ENCODE measurements around the gene PGP.

PGP gene

DNA sequence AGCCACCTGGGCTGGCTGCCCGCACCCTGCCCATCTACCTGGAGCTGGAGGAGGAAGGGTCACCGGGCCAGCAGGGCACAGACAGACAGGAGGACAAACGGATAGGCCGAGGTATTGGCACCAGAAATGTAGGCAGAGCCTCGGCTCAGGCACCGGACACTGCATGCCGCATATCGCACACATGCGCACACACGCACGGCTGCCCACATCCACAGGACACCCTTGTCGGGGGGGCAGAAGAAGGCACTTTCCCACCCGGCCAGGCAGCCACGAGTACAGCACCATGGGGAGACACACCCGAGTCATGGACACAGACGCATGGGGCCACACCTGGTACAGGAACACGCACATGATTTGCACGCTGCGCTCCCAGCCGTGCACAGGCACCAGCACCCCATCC lies 32.7 kb downstream of the PGP start:
- no peak for DNase-seq (ENCODE audit: low spot score)

GRCh38 chr16:2180962-2181923 lies 33.4 kb downstream of the PGP start:
- DNase-seq (ENCODE audit: low spot score) = no peak

- DNase-seq (ENCODE audit: low spot score) = no peak
Measured at GRCh38 chr16:2180461-2180860, 34.2 kb downstream of the PGP start.

- no peak for DNase-seq (ENCODE audit: low spot score)
Measured at GRCh38 chr16:2179576-2179975, 35.1 kb downstream of the PGP start.

DNA sequence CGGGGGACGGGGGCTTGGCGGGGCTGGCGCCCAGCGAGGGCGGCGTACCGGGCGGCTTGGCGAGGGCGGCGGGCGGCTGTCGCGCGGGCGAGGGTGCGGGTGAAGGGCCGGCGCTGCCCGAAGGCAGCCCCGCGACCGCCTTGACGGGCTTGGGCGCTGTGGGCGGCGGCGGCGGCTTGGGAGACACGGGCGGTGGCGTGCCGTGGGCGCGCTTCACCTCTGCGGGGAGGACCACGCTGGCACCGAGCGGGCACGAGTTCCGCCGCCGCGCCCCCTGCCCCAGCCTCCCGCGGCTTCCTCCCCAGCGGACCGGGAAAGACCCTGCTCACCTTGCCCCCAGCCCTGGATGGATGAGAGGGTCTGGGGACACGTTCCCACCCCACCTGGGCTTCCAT lies 35.5 kb downstream of the PGP start:
- DNase-seq (ENCODE audit: low spot score) = no peak

DNA sequence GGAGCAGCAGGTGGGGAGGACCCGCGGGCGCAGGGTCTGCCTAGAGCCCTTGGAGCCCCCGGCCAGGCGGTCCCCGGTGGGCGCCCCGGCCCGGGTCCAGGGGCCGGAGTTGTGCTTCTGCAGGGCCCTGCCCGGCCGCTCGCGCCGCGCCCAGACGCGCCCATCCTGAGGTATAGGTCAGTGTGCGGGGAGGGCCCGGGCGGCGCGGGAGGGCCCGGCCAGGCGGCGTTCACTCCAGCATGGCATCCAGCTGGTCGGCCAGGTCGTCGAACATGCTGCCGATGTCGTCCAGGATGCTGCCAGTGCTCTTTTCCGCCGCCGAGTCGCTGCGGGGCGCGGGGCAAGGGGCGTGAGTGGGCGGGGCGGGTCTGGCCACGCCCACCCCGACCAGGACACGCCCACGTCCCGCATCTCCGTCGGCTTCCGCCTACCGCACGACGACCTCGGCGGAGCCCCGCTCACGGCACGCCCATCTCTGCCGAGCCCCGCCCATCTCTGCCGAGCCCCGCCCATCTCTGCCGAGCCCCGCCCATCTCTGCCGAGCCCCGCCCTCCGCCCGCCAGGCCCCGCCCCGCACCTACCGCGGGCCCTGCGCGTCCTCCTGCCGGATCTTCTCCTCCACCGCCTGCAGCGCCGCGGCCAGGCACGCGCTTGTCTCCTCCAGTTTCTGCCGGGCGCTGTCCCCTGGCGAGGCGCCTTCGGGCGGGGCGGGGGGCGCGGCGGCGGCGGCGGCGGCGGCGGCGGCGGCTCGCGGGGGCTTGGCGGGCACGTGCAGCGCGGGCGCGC lies 36.1 kb downstream of the PGP start:
- no peak for DNase-seq (ENCODE audit: low spot score)

DNA sequence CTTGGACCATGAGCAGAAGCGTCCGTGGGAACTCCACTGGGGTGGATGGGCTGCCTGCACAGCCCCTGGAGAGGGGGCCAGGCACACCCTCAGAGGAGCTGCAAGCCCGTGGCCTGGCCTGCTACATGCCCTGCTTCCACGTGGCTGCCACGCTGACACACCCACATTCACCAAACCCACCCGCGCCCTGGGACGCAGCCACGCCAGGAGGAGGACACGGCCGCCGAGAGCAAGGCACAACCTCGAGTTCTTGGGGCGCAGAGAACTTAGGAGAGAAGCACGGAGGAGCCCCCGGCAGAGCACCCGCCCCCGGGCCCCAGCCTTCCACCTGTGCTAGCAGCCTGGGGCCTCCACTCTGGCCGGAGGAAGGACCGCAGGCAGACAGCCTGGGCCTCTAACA lies 37.1 kb downstream of the PGP start:
- DNase-seq (ENCODE audit: low spot score) = no peak

- DNase-seq (ENCODE audit: low spot score) = no peak
Measured at GRCh38 chr16:2177101-2177500, 37.5 kb downstream of the PGP start.

DNA sequence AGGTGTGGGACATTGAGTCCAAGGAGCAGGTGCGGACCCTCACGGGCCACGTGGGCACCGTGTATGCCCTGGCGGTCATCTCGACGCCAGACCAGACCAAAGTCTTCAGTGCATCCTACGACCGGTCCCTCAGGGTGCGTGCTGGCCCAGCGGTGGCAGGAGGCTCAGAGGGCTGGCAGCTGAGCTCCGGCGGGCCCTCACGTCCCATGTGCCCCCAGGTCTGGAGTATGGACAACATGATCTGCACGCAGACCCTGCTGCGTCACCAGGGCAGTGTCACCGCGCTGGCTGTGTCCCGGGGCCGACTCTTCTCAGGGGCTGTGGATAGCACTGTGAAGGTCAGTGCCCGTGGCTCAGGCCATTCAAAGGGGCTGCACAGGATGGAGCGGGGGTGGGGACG lies 38.6 kb downstream of the PGP start:
- DNase-seq (ENCODE audit: low spot score) = no peak

DNA sequence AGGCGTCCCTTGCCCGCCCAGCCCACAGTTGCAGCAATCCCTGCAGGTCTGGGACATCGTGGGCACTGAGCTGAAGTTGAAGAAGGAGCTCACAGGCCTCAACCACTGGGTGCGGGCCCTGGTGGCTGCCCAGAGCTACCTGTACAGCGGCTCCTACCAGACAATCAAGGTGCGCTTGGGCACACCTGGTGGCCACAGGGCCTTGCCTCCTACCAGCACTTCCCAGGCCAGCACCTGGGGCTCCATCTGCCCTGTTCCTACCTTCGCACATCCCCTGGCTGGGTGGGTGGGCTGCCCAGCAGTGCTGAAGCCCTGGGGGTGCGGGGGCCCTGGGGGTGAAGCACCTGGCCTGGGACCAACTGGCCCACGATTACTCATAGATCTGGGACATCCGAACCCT lies 39.2 kb downstream of the PGP start:
- DNase-seq (ENCODE audit: low spot score) = no peak

DNA sequence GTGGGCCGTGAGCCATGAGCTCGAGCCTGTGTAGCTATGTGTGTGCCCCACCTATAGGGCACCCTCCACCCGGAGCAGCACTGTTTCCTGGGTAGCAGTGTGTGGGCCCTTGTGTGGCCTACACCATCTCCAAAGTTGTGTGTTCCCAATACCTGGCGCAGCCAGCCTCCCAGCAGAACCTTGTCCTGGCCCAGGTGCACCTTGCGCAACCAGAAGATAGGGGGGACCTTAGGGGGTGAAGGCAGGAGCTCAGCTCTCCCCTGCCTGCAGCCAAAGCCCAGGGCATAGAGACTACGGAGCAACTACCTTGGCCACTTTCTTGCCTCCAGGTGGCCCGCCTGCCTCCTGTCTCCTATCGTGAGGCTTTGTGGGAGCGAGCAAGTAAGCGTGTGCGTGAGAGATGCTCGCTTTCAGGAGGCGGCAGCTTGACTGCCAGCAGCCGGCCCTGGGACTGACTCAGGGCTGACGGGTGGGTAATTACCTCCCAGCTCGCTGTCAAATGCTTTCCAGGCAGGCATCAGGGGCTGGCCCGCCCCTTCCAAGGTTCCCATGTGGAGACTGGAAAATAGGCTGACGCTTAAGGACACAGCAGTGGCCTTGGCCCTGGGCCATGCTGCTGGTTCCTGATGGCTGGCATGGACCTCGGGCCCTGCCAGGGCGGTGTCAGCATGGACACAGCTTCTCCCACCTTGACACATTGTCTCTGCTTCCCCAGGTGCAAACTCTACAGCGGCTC lies 40.1 kb downstream of the PGP start:
- no peak for DNase-seq (ENCODE audit: low spot score)

GRCh38 chr16:2173916-2174315 lies 40.7 kb downstream of the PGP start:
- DNase-seq (ENCODE audit: low spot score) = no peak

DNA sequence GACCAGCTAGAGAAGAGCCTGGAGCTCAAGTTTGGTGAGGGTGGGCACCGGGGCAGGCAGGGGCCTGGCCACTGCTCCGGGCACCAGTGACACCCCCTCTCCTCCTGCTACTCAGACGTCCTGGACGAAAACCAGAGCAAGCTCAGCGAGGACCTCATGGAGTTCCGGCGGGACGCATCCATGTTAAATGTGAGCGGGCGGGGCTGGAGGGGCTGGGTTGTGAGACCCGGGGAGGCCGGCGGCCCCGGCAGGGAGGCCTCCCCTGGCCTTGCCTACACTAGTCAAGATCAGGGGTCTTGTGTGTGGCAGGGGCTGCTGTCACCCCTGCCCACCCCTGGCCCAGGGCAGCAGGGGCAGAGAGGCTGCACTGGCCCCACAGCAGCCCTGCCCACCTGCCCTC lies 41.3 kb downstream of the PGP start:
- no peak for DNase-seq (ENCODE audit: low spot score)

DNA sequence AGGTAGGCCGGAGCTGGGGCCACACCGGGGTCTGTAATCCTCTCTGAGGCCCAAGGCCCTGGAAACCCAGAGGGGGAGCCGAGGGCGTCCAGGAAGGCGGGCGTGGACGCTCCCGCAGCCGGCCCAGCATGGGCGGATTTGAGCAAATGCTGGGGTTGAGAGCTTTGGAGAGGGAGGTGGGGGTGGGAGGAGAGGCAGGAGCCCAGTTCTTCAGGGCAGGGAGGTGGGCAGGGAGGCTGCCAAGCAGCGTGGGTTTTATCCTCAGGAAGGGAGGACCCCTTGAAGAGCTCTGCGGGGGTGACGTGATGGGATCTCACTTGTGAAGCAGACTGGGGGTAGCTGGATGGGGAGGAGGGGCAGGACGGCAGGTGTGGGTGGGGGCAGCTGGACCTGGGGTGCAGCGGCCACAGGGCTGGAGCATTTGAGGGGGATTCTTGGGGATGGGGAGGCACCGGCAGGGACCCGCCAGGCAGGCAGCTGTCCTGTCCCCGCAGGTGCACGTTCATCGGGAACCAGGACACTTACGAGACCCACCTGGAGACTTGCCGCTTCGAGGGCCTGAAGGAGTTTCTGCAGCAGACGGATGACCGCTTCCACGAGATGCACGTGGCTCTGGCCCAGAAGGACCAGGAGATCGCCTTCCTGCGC lies 41.8 kb downstream of the PGP start:
- DNase-seq (ENCODE audit: low spot score) = no peak

DNA sequence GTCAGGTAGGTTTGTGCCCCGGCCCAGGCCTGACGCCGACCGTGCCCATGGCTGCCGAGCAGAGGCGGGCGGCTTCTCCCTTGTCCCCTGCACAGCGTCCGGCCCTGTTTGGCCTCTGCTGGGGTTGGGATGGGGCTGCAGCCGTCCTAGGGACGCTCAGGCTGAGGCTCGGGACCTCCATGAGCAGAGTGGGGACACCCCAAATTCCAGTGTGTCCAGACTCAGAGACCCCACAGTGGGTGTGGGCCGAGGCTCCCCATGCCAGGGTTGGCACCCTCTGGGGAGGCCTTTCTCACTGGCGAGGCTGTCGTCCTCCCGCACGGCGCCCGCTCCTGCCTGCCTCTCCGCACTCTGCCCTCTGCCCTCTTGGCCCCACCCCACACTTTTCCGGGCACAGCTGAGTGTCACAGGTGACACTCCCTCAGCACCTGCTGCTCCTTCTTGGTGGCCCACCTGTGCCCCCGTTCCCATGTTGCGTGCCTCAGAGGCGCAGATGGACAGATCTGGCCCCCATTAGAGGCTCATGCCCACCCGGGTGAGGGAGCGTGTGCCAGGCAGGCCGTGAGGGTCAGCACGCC lies 43.0 kb downstream of the PGP start:
- DNase-seq (ENCODE audit: low spot score) = no peak

DNA sequence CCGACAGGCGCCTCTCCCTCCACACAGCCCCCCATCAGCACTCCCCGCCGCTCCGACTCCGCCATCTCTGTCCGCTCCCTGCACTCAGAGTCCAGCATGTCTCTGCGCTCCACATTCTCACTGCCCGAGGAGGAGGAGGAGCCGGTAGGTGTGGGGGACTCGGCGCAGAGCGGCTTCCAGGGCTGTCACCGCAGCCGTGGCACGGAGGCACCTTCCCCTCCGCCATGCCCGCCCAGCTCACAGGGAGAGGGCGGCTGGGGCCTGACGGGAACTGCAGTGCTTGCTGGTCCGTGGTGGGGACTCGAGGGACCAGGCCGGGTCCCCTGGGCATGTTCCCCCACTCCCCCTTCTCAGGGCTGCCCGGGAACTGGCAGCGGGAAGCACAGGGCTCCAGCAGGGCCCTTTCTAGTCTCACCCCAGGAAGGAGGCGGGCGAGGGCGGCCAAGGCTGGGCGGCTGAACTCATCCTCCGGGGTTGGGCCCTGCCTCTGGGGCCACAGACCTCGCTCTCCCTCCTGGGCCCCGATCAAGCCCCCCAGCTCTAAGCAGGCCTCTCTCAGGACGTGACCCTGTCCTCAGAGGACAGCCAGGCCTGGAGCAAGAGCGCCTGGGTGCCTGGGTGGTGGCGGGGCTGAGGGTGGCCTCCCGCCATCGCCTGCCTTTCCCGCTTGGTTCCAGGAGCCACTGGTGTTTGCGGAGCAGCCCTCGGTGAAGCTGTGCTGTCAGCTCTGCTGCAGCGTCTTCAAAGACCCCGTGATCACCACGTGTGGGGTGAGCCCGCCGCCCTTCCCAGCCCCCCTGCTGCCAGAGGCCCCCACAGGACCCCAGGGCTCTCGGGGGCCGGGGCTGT lies 43.8 kb downstream of the PGP start:
- no peak for DNase-seq (ENCODE audit: low spot score)

GRCh38 chr16:2170080-2170479 lies 44.6 kb downstream of the PGP start:
- no peak for DNase-seq (ENCODE audit: low spot score)

GRCh38 chr16:2167068-2167638 lies 47.5 kb downstream of the PGP start:
- no peak for DNase-seq (ENCODE audit: low spot score)

GRCh38 chr16:2166263-2167067 lies 48.2 kb downstream of the PGP start:
- no peak for DNase-seq (ENCODE audit: low spot score)

GRCh38 chr16:2165861-2166260 lies 48.8 kb downstream of the PGP start:
- DNase-seq (ENCODE audit: low spot score) = no peak
